Measurements from ENCODE around the gene KNG1. TPM values are rescaled to one million over a fixed set of nuclear protein-coding genes. Genes with fewer than 3 reads are reported as not detected.

The KNG1 gene
- total and polyA plus RNA-seq, 10 of the 15 experiments (the other 5 are each of a cell fraction or from before 2014, with no cell fraction given): 0.21 TPM; not detected in 9

DNA sequence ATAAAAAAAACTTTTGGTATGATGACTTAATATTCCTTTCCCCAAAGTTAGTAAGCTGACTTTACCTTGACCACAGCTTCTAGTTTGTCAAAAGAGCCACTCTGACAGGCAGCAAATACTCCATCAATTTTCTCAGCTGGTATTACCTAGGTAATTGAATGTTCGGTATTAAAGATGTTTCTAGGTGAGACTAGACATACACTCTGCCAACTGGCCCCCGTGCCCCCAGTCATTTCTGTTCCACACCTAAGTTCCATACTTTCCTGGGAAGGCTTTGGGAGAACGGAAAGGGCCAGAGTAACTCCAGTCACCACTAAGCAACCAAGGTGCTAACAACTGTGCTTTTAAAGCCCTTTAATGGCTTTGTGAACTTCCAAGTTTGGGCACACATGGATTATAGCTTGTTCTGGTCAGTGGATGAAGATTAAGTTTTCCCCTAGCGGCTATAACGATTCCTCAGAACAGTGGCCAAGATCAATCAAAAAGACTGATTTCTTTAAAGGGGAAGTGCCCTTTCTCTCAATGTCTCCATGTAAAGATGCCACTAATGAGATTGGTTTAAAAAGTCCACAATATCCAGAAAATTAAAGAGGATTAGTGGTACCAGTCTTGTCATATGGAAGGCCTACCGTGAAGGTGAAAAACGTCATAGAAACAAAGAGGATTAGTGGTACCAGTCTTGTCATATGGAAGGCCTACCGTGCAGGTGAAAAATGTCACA, 73.3 kb downstream of the KNG1 start (continued):
- TF ChIP-seq, protein P1, sequence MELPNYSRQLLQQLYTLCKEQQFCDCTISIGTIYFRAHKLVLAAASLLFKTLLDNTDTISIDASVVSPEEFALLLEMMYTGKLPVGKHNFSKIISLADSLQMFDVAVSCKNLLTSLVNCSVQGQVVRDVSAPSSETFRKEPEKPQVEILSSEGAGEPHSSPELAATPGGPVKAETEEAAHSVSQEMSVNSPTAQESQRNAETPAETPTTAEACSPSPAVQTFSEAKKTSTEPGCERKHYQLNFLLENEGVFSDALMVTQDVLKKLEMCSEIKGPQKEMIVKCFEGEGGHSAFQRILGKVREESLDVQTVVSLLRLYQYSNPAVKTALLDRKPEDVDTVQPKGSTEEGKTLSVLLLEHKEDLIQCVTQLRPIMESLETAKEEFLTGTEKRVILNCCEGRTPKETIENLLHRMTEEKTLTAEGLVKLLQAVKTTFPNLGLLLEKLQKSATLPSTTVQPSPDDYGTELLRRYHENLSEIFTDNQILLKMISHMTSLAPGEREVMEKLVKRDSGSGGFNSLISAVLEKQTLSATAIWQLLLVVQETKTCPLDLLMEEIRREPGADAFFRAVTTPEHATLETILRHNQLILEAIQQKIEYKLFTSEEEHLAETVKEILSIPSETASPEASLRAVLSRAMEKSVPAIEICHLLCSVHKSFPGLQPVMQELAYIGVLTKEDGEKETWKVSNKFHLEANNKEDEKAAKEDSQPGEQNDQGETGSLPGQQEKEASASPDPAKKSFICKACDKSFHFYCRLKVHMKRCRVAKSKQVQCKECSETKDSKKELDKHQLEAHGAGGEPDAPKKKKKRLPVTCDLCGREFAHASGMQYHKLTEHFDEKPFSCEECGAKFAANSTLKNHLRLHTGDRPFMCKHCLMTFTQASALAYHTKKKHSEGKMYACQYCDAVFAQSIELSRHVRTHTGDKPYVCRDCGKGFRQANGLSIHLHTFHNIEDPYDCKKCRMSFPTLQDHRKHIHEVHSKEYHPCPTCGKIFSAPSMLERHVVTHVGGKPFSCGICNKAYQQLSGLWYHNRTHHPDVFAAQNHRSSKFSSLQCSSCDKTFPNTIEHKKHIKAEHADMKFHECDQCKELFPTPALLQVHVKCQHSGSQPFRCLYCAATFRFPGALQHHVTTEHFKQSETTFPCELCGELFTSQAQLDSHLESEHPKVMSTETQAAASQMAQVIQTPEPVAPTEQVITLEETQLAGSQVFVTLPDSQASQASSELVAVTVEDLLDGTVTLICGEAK (IDR thresholded peaks at IDR 0.05; ENCODE audit: borderline replicate concordance): no peak
- TF ChIP-seq, protein P2, sequence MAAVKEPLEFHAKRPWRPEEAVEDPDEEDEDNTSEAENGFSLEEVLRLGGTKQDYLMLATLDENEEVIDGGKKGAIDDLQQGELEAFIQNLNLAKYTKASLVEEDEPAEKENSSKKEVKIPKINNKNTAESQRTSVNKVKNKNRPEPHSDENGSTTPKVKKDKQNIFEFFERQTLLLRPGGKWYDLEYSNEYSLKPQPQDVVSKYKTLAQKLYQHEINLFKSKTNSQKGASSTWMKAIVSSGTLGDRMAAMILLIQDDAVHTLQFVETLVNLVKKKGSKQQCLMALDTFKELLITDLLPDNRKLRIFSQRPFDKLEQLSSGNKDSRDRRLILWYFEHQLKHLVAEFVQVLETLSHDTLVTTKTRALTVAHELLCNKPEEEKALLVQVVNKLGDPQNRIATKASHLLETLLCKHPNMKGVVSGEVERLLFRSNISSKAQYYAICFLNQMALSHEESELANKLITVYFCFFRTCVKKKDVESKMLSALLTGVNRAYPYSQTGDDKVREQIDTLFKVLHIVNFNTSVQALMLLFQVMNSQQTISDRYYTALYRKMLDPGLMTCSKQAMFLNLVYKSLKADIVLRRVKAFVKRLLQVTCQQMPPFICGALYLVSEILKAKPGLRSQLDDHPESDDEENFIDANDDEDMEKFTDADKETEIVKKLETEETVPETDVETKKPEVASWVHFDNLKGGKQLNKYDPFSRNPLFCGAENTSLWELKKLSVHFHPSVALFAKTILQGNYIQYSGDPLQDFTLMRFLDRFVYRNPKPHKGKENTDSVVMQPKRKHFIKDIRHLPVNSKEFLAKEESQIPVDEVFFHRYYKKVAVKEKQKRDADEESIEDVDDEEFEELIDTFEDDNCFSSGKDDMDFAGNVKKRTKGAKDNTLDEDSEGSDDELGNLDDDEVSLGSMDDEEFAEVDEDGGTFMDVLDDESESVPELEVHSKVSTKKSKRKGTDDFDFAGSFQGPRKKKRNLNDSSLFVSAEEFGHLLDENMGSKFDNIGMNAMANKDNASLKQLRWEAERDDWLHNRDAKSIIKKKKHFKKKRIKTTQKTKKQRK (IDR thresholded peaks at IDR 0.05; ENCODE audit: low read depth, low read length): no peak
- TF ChIP-seq BMI1 (IDR thresholded peaks at IDR 0.05; ENCODE audit: borderline replicate concordance) (no peak; the same call in 1 of the 2 replicates), GATAD2B (conservative IDR thresholded peaks at IDR 0.05; ENCODE audit: low read depth) (no peak), CBX5 (IDR thresholded peaks at IDR 0.05; ENCODE audit: low read depth) (no peak), YBX1 (IDR thresholded peaks at IDR 0.05) (no peak), SUZ12 (IDR thresholded peaks at IDR 0.05; ENCODE audit: unreplicated experiment) (no peak), POLR2AphosphoS2 (IDR thresholded peaks at IDR 0.05; ENCODE audit: low read depth, low read length) (peak; percentile 97), CEBPB (IDR thresholded peaks at IDR 0.05; ENCODE audit: borderline replicate concordance in 1 of 2, low read depth in 2 of 2, low read length in 2 of 2) (no peak), PML (IDR thresholded peaks at IDR 0.05; ENCODE audit: low read length) (peak; percentile 88), BACH1 (IDR thresholded peaks at IDR 0.05; ENCODE audit: borderline replicate concordance) (peak; percentile 39), ZNF217 (IDR thresholded peaks at IDR 0.05) (no peak), GABPA (IDR thresholded peaks at IDR 0.05; ENCODE audit: low read depth) (no peak), ATF7 (IDR thresholded peaks at IDR 0.05; ENCODE audit: low read depth) (no peak), MTA3 (IDR thresholded peaks at IDR 0.05; ENCODE audit: borderline replicate concordance, low read length) (peak; percentile 100), SREBF2 (IDR thresholded peaks at IDR 0.05; ENCODE audit: low read length) (no peak), NKRF (conservative IDR thresholded peaks at IDR 0.05) (no peak), HDAC6 (IDR thresholded peaks at IDR 0.05; ENCODE audit: unreplicated experiment) (peak; percentile 17), ZZZ3 (IDR thresholded peaks at IDR 0.05; ENCODE audit: control insufficient read depth, insufficient read length, low read depth) (no peak)
- TF ChIP-seq, protein P3, sequence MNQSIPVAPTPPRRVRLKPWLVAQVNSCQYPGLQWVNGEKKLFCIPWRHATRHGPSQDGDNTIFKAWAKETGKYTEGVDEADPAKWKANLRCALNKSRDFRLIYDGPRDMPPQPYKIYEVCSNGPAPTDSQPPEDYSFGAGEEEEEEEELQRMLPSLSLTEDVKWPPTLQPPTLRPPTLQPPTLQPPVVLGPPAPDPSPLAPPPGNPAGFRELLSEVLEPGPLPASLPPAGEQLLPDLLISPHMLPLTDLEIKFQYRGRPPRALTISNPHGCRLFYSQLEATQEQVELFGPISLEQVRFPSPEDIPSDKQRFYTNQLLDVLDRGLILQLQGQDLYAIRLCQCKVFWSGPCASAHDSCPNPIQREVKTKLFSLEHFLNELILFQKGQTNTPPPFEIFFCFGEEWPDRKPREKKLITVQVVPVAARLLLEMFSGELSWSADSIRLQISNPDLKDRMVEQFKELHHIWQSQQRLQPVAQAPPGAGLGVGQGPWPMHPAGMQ (IDR thresholded peaks at IDR 0.05; ENCODE audit: borderline replicate concordance): no peak

Data from GM12878 (cell line).